ENCODE data around the gene BCAS1.

Gene BCAS1

GRCh38 chr20:53937339-53937741 is 133.1 kb downstream of the BCAS1 start:
- in situ Hi-C loops (cut with MboI; ENCODE audit: low sequenced_read_pairs) = loop anchor here (25.0 kb wide), 2 partner anchors 200 to 350 kb away; partner anchors contain the start of gene ZNF217

DNA sequence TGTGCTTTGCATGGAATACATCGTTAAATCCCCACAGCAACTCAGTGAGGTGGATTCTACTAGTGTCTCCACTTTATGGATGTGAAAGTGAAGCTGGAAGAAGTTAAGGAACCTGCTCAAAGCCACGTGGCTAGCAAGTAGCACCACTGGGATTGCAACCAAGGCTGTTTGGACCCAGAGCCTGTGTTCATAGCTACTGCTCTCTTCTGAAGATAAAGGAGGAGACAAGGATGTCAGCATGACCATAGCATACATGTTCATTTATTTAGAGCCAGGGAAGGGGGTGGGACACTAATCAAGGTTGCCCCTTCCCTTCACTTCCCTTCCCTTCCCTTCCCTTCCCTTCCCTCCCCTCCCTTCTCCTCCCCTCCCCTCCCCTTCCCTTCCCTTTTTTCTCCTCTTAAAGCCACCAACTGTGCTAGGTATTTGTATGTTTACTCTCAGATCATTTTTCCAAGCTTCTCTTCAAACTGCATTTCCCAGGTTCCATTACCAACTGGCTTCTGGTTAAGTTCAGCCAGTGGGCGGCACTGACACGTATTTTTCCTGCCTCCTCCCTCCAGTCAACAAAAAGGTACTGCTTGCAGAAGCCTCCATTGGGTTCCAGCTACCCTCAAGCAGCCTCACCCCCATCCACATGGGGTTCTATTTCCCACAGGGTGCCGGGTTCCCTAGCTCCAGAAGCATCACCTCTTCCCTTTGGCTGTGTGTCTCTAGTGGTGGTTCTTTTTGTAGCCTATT is 134.9 kb downstream of the BCAS1 start:
- in situ Hi-C loops (cut with MboI; ENCODE audit: low sequenced_read_pairs) = loop anchor here (25.0 kb wide), 2 partner anchors 198 to 348 kb away; partner anchors contain the start of gene ZNF217

DNA sequence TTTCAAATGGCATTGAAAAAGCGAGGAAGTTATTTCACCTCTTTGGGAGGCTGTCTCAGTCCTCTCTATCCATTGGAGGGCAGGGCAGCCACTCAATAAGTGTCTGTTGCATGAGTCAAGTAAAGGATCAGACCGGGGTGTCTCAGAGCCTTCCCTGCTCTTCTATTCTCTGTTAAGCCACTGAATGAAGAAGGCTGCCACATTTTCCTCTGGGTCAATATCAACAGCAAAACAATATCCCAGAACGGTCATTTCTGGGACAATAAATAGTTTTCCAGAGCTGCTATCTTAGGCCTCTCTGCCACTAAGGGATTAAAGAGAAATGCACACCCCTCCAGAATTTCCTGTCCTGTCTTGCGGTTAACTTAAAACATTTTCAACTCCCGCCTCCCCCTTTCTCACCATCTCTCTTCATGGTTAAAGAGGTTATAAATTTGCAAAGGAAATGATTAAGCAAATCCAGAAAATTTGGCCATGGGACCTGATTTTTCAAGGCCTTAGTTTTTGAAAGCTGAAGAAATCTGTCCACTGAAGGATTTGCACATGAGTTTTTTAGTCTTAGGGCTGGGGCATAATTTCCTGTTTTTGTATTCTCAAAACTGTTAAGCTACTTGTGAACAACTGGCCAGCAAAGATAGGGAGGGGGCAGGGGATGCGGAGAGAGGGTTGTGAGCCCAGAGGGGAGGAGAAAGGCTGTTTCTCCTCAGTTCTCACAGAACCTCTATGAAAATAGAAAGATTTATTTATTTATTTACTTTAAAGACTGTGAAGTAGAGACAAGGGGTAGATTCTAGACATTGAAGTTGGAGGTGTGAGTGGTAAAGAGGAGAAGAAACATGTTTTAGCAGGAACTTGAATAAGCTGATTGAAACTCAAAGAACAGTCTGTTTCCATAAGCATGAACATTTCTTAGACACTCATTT is 135.7 kb downstream of the BCAS1 start:
- in situ Hi-C loops (cut with MboI; ENCODE audit: low sequenced_read_pairs) = loop anchor here (25.0 kb wide), 2 partner anchors 197 to 347 kb away; partner anchors contain the start of gene ZNF217

DNA sequence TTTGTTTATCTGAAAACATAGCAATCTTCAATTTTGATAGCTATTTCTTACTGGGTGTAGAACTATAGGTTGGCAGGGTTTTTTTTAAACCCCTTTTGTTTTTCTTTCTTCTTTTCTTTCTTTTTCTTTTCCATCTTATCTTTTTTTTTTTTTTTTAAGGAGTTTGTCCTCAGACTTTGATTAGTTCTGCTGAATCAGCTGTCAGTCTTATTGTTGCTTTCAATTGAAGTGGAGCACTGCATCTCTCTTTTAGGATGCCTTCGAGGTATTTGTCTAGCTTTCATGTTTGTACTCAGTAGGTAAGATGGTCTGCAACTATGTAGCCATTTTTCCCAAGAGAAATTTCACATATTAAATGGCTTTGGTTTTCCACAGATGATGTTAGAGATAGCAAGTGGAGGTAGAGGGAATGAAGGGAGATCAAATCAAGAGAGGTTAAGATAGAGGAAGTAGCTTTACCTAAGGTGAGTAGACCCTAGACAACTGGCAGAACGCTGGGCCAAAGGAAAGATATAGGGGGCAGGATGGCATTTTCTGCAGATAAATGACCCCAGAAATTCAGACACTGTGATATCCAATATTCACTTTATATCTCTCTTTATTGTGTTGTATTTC is 137.1 kb downstream of the BCAS1 start:
- in situ Hi-C loops (cut with MboI; ENCODE audit: low sequenced_read_pairs) = loop anchor here (25.0 kb wide), 2 partner anchors 196 to 346 kb away; partner anchors contain the start of gene ZNF217

DNA sequence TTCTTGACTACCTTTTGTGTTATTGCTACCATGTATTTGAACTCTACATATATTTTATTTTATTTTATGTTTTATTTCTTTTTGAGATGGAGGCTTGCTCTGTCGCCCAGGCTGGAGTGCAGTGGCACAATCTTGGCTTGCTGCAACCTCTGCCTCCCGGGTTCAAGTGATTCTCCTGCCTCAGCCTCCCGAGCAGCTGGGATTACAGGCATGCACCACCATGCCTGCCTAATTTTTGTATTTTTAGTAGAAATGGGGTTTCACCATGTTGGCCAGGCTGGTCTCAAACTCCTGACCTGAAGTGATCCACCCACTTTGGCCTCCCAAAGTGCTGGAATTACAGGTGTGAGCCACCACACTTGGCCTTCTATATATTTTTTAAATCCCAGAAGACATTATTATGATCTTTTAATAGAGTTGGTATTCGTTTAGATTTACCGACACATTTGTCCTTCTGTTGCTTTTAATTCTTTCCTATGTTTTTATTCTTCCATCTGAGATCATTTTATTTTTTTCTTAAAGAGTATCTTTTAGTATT is 137.7 kb downstream of the BCAS1 start:
- in situ Hi-C loops (cut with MboI; ENCODE audit: low sequenced_read_pairs) = loop anchor here (25.0 kb wide), 2 partner anchors 195 to 345 kb away; partner anchors contain the start of gene ZNF217

DNA sequence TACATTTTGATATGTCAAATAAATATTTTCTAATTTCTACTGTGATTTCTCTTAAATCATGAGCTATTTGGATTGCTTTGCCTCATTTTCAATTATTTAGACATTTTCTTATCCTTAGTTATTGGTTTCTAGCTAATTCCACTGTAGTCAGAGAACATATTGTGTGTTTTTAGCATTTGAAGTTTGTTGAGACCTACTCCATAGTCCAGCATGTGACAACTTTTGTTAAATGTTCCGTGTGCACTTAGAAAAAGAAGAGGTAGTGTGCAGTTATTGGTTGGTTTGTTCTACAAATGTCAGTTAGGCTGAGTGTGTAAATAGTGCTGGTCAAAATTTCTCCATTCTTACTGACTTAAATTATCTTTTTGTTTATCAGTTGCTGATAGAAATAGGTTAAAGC is 138.8 kb downstream of the BCAS1 start:
- in situ Hi-C loops (cut with MboI; ENCODE audit: low sequenced_read_pairs) = loop anchor here (25.0 kb wide), 2 partner anchors 194 to 344 kb away; partner anchors contain the start of gene ZNF217

DNA sequence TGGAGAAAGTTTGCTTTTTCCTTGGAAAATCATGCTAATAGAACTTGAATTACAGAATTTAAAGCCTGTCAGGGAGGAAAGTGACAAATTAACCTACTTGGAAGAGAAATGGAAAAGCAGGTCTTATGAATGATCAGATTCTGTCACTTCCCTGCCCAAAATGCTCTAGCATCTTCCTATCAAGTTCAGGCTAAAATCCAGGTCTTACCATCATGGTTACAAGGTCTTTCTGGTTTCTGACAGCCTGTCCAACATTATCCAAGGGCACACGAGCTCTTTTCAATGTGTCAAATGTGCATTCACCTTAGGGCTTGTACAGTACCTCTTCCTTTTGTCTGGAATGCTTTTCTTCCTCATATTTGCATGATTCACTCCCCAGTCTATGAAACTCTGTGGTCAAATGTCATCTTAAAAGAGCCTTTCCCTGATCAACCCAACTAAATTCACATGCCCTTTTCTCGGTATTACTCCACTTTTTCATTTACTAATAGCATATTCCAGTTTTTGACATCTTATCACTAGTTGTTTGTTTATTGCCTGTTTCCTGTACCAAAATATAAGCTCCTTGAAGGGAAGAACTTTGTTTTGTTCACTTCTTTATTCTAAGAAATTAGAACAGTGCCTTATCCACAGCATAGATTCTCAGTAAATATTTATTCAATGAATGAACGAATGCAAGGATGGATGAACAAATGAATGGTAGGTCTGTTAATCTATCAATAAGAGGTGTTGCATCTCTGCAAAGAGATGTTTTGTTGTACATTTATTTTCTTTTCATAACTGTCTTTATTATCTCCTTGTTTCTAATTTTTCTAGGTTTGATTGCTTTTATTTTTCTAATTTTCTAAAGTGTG is 139.5 kb downstream of the BCAS1 start:
- in situ Hi-C loops (cut with MboI; ENCODE audit: low sequenced_read_pairs) = loop anchor here (25.0 kb wide), 2 partner anchors 194 to 344 kb away; partner anchors contain the start of gene ZNF217

DNA sequence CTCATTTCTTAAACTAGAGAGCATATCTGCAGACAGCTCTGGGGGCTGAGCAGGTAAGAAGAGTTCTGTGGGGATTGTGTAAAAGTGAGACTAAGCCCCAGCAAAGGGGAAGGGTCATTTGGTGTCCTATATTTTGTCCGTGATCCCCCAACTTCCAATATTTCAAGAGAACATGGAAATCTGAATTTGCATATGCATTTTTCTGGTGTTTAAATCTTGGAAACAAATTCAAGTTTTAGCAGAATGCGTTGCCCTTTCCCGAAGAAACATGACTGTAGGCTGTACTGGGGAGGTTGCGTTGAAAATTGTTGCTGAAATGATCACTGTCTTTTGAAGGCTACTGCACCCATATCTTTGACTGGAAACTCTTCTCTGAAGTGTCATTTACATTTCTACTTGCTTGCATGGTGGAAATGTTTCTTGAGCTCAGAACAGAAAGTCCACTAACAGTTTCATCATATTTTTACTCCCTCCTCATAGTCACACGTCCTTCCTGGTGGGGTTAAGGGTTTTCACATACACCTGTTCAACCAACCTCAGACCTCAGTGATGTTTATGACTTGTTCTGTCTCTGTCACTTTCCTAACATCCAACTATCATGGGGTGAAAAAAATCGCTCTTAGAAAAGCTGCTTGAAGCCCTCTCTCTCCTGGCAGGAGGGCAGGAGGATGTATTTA is 140.3 kb downstream of the BCAS1 start:
- in situ Hi-C loops (cut with MboI; ENCODE audit: low sequenced_read_pairs) = loop anchor here (25.0 kb wide), 2 partner anchors 193 to 343 kb away; partner anchors contain the start of gene ZNF217

- in situ Hi-C loops (cut with MboI; ENCODE audit: low sequenced_read_pairs) = loop anchor here (25.0 kb wide), 2 partner anchors 192 to 342 kb away; partner anchors contain the start of gene ZNF217
Observed at GRCh38 chr20:53929399-53929798, 141.0 kb downstream of the BCAS1 start.

DNA sequence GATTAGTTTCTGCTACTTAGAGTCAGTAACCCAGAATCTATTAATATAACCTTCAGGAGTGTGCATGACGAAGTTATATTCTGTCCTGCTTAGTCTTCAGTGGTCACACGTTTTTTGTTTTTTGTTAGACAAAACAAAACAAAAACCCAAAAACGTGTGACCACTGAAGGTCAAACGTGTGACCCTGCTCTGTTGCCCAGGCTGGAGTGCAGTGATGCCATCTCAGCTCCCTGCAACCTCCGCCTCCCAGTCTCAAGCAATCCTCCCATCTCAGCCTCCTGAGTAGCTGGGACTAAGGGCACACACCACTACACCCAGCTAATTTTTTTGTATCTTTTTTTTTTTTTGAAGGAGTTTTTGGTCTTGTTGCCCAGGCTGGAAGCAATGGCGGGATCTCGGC is 142.4 kb downstream of the BCAS1 start:
- in situ Hi-C loops (cut with MboI; ENCODE audit: low sequenced_read_pairs) = loop anchor here (25.0 kb wide), 2 partner anchors 191 to 341 kb away; partner anchors contain the start of gene ZNF217

- in situ Hi-C loops (cut with MboI; ENCODE audit: low sequenced_read_pairs) = loop anchor here (25.0 kb wide), 2 partner anchors 189 to 339 kb away; partner anchors contain the start of gene ZNF217
Observed at GRCh38 chr20:53926428-53927028, 143.9 kb downstream of the BCAS1 start.

DNA sequence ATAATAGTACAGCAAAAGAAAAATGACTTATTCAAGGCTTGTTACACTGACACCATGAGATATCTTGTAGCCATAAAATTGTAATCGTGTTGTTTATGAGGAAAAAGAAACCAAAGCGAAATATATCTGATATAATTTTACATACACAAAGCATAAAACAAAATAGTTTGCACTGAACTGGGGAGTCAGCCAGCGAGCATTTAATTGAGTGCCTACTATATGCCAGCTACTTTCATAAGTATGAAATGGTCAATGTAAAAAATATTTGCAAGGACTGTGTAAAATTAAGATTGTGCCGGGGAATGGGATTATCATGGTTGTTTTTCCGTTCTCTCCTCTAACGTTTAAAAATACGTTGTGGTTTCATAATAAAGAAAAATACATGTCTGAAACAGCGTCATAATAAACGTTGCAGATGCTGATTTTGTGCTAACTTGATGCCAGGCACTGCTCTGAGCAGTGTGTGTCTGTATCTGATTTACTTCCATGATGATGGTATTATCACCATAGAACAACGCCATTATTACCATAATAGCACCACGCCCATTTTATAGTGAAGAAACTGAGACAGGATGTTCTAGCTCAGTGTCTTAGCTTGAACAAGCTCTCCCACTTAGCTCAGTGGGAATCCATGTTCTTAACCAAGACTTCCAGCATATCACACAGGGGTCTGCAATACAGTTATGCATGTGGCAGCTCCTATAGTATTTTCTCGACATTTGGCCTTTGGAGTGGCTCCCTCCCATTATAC is 144.6 kb downstream of the BCAS1 start:
- in situ Hi-C loops (cut with MboI; ENCODE audit: low sequenced_read_pairs) = loop anchor here (25.0 kb wide), 2 partner anchors 189 to 339 kb away; partner anchors contain the start of gene ZNF217

- in situ Hi-C loops (cut with MboI; ENCODE audit: low sequenced_read_pairs) = no loop called here
Observed at GRCh38 chr20:53923566-53924369, 146.6 kb downstream of the BCAS1 start.

DNA sequence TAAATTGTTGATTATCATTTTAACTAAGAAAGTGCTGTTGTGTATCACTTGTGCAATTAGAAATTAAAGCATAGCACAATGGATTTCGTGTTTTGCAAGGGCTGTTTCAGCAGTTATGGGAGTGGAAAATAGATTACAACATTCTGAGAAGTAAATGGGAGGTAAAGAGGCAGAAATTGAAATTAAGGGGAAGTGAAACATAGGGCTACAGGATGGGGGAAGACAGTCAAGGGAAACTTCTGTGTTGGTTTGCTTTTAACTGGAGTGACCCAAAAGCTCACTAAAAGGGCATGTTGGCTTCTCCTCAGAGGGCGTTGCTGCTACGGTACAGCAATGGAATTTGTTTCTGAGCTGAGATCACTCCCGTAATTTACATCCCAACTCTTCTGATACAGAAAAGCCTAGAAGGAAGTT is 147.5 kb downstream of the BCAS1 start:
- in situ Hi-C loops (cut with MboI; ENCODE audit: low sequenced_read_pairs) = no loop called here

DNA sequence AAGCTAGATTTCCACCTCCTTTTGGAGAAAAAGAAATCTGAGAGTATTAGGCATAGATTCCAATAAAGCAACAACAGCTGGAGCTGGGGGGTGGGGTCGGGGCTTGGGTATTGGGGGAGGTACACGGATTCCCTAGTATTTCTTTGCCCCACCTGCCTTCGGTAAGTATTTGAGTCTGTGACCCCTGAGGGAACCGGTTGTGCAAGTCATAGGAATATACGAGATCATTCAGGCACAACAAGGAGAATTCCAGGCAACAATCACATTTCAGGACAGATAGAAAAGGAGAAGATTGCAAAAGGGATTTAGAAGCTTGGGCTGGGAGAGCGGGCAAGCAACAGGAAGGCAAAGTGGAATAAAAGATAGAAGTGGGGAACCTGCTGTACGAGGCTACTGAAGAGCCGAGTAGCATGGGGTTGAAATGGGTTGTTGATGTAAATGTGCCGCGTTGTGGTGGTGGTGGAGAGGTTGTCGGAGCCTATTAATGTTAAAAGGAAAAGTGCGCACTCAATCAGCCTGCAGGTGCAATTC is 148.9 kb downstream of the BCAS1 start:
- in situ Hi-C loops (cut with MboI; ENCODE audit: low sequenced_read_pairs) = no loop called here

DNA sequence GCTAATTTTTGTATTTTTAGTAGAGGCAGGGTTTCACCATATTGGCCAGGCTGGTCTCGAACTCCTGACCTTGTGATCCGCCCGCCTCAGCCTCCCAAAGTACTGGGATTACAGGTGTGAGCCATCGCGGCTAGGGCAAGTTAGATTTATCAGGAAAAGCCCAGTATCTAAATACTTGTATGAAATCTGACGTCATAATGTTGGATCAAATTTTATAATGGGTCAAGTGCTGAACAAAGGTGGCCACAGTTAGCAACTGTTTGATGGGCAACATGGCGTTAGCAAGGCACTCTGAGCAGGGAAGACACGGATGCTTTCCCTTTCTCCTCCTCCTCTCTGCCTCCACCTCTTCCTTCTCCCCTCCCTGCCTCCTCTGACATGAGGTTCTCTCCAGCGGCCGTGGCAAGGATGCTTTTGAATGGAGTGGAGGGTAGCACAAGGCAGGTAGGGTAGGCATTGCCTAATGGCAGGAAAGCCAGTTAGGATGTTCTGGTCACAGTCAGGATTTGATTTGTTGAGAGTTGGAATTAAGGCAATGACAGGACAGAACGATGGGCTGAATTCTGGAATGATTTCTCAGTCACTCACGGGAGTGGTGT is 149.6 kb downstream of the BCAS1 start:
- in situ Hi-C loops (cut with MboI; ENCODE audit: low sequenced_read_pairs) = no loop called here
